ENCODE measurements around the gene TRPV4.

DNA sequence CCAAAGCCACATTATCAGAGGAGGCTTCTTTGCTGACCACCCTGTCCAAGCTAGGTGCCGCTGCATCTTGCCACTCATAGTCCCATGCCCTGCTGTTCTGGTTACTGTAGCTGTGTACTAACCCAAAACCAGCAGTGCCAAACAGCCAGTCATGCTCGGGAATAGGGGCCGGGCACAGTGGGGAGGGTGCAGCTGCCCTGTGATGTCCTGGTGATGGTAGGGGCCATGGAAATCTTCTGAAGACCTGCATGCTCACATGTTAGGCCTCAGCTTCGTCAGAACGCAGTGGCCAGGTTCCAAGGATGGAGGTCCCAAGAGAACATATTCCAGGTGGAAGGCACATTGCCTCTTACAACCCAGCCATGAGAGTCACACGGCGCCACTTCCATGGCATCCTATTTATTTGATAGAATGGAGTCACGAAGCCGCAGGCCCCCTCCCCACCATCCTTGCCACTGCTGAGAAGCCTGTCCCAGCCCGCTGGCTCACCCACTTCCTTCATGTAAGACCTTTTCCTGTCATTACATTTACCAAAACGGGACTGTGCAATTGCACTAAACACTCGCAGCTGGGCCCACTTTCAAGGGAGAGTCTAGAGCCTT lies 71.0 kb downstream of the TRPV4 start:
- TF ChIP-seq, protein P1, sequence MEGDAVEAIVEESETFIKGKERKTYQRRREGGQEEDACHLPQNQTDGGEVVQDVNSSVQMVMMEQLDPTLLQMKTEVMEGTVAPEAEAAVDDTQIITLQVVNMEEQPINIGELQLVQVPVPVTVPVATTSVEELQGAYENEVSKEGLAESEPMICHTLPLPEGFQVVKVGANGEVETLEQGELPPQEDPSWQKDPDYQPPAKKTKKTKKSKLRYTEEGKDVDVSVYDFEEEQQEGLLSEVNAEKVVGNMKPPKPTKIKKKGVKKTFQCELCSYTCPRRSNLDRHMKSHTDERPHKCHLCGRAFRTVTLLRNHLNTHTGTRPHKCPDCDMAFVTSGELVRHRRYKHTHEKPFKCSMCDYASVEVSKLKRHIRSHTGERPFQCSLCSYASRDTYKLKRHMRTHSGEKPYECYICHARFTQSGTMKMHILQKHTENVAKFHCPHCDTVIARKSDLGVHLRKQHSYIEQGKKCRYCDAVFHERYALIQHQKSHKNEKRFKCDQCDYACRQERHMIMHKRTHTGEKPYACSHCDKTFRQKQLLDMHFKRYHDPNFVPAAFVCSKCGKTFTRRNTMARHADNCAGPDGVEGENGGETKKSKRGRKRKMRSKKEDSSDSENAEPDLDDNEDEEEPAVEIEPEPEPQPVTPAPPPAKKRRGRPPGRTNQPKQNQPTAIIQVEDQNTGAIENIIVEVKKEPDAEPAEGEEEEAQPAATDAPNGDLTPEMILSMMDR (IDR thresholded peaks at IDR 0.05; ENCODE audit: poor library complexity, severe bottlenecking): no peak
- TF ChIP-seq TAF1 (IDR thresholded peaks at IDR 0.05; ENCODE audit: low read depth) (no peak), EP300 (conservative IDR thresholded peaks at IDR 0.05; ENCODE audit: poor library complexity, severe bottlenecking) (no peak), EZH2 (IDR thresholded peaks at IDR 0.05; ENCODE audit: borderline replicate concordance, insufficient read depth, low read length, poor library complexity, severe bottlenecking) (no peak), SMC3 (conservative IDR thresholded peaks at IDR 0.05; ENCODE audit: poor library complexity) (no peak), RAD21 (conservative IDR thresholded peaks at IDR 0.05) (no peak)
